ENCODE results near the gene TNFRSF12A. TPM values are rescaled to one million over a fixed set of nuclear protein-coding genes. Genes with fewer than 3 reads are reported as not detected.

The TNFRSF12A gene
- total and polyA plus RNA-seq, 2 donors (not counting 1 experiment from before 2014, with no cell fraction given) = 80.7 to 196 TPM

GRCh38 chr16:3057181-3058138 is 37.3 kb downstream of the TNFRSF12A start:
- H3K4me2 ChIP-seq (ENCODE audit: extremely low read depth, insufficient read depth, low read length) = peak overlapping the region; percentile 96
- TF ChIP-seq EZH2 (IDR thresholded peaks at IDR 0.05; ENCODE audit: low read length, missing control alignments) (no peak), CTCF (conservative IDR thresholded peaks at IDR 0.05 in 1 of 2, IDR thresholded peaks at IDR 0.05 in 1 of 2; ENCODE audit: low read depth in 1 of 2, low read length in 2 of 2) (no peak)
- H3K27me3 ChIP-seq (ENCODE audit: control insufficient read depth, insufficient read depth, low read length) = no peaks in the 10 kb centered on the region
- no peaks in the 10 kb centered on the region for H3K9me3 ChIP-seq (ENCODE audit: control insufficient read depth, insufficient read depth, low read depth, low read length)
- no peaks in the 10 kb centered on the region for H3K36me3 ChIP-seq (ENCODE audit: control insufficient read depth, insufficient read depth, low read length)
- H3K9ac ChIP-seq (ENCODE audit: insufficient read depth, low read length) = no peak overlapping the region
- H2AFZ ChIP-seq (ENCODE audit: low read length) = no peak overlapping the region
- DNase-seq (ENCODE audit: low read depth in 2 of 2) = no peak
- H4K20me1 ChIP-seq (ENCODE audit: control insufficient read depth, extremely low read depth, insufficient read depth, low read length) = no peaks in the 10 kb centered on the region
- H3K4me1 ChIP-seq (ENCODE audit: control insufficient read depth, extremely low read depth, insufficient read depth, low read length) = no peaks in the 10 kb centered on the region
- H3K4me3 ChIP-seq (replicated peaks in 1 of 4; ENCODE audit: control extremely low read depth in 1 of 4, insufficient read depth in 1 of 4, low read depth in 3 of 4, low read length in 4 of 4) = no peak overlapping the region
- no peaks in the 10 kb centered on the region for H3K79me2 ChIP-seq (ENCODE audit: control insufficient read depth, insufficient read depth, low read length)
- H3K27ac ChIP-seq (ENCODE audit: insufficient read depth, low read length) = no peak overlapping the region

- DNase-seq (ENCODE audit: low read depth in 2 of 2) = peak in 1 of 2 donors; percentile 9
- H3K9me3 ChIP-seq (ENCODE audit: control insufficient read depth, insufficient read depth, low read depth, low read length) = no peaks in the 10 kb centered on the region
- H3K27me3 ChIP-seq (ENCODE audit: control insufficient read depth, insufficient read depth, low read length) = no peaks in the 10 kb centered on the region
- H3K27ac ChIP-seq (ENCODE audit: insufficient read depth, low read length) = peak overlapping the region; percentile 43
- peak overlapping the region; percentile 96 for H3K4me2 ChIP-seq (ENCODE audit: extremely low read depth, insufficient read depth, low read length)
- H3K4me1 ChIP-seq (ENCODE audit: control insufficient read depth, extremely low read depth, insufficient read depth, low read length) = no peaks in the 10 kb centered on the region
- no peaks in the 10 kb centered on the region for H3K79me2 ChIP-seq (ENCODE audit: control insufficient read depth, insufficient read depth, low read length)
- peak overlapping the region; percentile 75 for H2AFZ ChIP-seq (ENCODE audit: low read length)
- peak in 1 of 2 donors; percentile 17 for TF ChIP-seq CTCF (conservative IDR thresholded peaks at IDR 0.05 in 1 of 2, IDR thresholded peaks at IDR 0.05 in 1 of 2; ENCODE audit: low read depth in 1 of 2, low read length in 2 of 2)
- no peak for TF ChIP-seq EZH2 (IDR thresholded peaks at IDR 0.05; ENCODE audit: low read length, missing control alignments)
- no peaks in the 10 kb centered on the region for H3K36me3 ChIP-seq (ENCODE audit: control insufficient read depth, insufficient read depth, low read length)
- peak overlapping the region; percentile 69 for H3K9ac ChIP-seq (ENCODE audit: insufficient read depth, low read length)
- no peaks in the 10 kb centered on the region for H4K20me1 ChIP-seq (ENCODE audit: control insufficient read depth, extremely low read depth, insufficient read depth, low read length)
- peak overlapping the region; percentile 54 to 87 (median 79) for H3K4me3 ChIP-seq (replicated peaks in 1 of 4; ENCODE audit: control extremely low read depth in 1 of 4, insufficient read depth in 1 of 4, low read depth in 3 of 4, low read length in 4 of 4)
Observed at GRCh38 chr16:3058139-3059030, 38.2 kb downstream of the TNFRSF12A start.
